Esophagus muscularis mucosa (tissue), 4 donors: ENCODE data around the gene SSC5D. TPM values are rescaled to one million over a fixed set of nuclear protein-coding genes. Genes with fewer than 3 reads are reported as not detected.

Source experiments
- DNase-seq: peaks from one replicate; pipeline ENCODE4 v3.0.0-alpha.2; 2017; ENCODE audit errors: extremely low spot score
- H3K27ac ChIP-seq, 4 donors: fragments of 200-600 bp; sonication (generic); replicated peaks in 1 of 4; 1 replicate in 3 of 4; 2 replicates in 1 of 4; pipeline ENCODE4 v1.5.1; 2016 to 2019; ENCODE audit warnings: mild to moderate bottlenecking in 1 of 4
- H3K27me3 ChIP-seq, 4 donors: fragments of 200-600 bp; sonication (generic); one replicate each; pipeline versions ENCODE4 v1.5.1 to v1.6.0; 2016 to 2019
- H3K36me3 ChIP-seq, 4 donors: fragments of 200-600 bp; sonication (generic); one replicate each; pipeline ENCODE4 v1.5.1; 2016 to 2019
- H3K4me1 ChIP-seq, 4 donors: fragments of 200-600 bp; sonication (generic); one replicate each; pipeline ENCODE4 v1.5.1; 2016 to 2019
- H3K4me3 ChIP-seq, 4 donors: fragments of 200-600 bp; sonication (generic); 1 replicate in 2 of 4; 2 replicates in 2 of 4; pipeline ENCODE4 v1.5.1; 2016 to 2019; ENCODE audit warnings: mild to moderate bottlenecking in 4 of 4, moderate library complexity in 1 of 4
- H3K9me3 ChIP-seq, 4 donors: fragments of 200-600 bp; sonication (generic); 1 replicate in 3 of 4; 2 replicates in 1 of 4; pipeline ENCODE4 v1.5.1; 2016 to 2019
- EP300 ChIP-seq: sonication (generic); formaldehyde crosslinking; IDR thresholded peaks from one replicate; pipeline ENCODE4 v1.6.1; 2017; ENCODE audit warnings: antibody characterized with exemption
- POLR2A ChIP-seq: fragments of 450-650 bp; IDR thresholded peaks from one replicate; pipeline ENCODE4 v1.6.1; 2017; ENCODE audit warnings: antibody characterized with exemption, moderate library complexity, mild to moderate bottlenecking, low read depth
- POLR2AphosphoS5 ChIP-seq, 2 donors: sonication (generic); formaldehyde crosslinking; IDR thresholded peaks; one replicate each; pipeline ENCODE4 v1.6.1; 2017; ENCODE audit warnings: antibody characterized with exemption in 2 of 2
- WGBS: methylation state at CpG from one replicate; pipeline ENCODE4 v1.1.5; 2018; 5-methylcytosine and 5-hydroxymethylcytosine counted together
- intact Hi-C: fragments of 100-400 bp; cut with DNase I; formaldehyde crosslinking; loops from one replicate; pipeline ENCODE4 v1.15.1; 2023
- total RNA-seq, 4 donors: library from RNA; depleted of rRNA; stranded (reverse); fragments of >200 nt; gene quantifications; one replicate each; pipeline versions ENCODE4 v1.1.0 to v1.2.1, GENCODE V29; 2016
- TF ChIP-seq, protein P1 (sequence below), 3 experiments: fragments of 200-600 bp in 2 of 3; fragments of 450-650 bp in 1 of 3; sonication (generic) in 2 of 3; IDR thresholded peaks; one replicate each; pipeline ENCODE4 v1.5.1; 2017 to 2019; ENCODE audit warnings: antibody characterized with exemption in 3 of 3, mild to moderate bottlenecking in 2 of 3, moderate library complexity in 1 of 3

Gene SSC5D
- total RNA-seq, 4 donors from 2014 or later = 9.5 to 41.2 (median 14.6) TPM

DNA sequence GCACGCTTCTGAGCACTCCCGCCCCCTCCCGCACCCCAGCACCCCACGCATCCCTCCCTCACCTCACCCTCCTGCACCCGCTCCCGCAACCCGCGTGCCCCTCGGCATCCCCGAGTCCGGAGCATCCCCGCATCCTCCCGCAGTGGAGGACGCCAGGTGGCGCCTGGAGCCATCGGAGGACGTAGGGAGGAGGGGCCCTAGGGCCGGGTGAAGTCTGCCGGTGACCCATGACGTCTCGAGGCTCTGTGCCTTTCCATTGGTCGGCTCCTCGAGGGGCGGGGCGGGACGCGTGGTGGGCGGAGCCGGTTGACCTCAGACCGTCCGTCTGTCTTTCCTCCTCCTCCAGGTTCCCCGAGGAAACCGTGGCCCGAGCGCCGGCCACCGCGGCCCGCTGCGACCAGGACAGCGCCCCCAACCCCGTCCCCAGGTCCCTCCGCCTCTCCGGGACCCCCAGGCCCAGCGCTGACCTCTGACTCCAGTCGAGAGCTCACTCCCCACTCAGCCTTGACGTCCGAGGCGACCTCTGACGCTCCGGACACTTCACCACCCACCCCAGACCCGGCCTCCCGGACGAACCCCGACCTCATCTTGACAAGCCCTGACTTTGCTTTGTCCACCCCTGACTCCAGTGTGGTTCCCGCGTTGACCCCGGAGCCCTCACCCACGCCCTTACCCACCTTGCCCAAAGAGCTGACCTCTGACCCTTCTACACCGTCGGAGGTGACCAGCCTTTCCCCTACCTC lies 28.8 kb downstream of the SSC5D start:
- Histone ChIP-seq H3K27me3 (no peaks in the 10 kb centered on the region), H3K36me3 (peaks cover 0 to 21% (median 11%) of the 10 kb centered on the region in 4 donors), H3K4me3 (peak overlapping the region; percentile 58 to 70 (median 60)), H3K9me3 (no peaks in the 10 kb centered on the region), H3K4me1 (peaks cover 9 to 25% (median 18%) of the 10 kb centered on the region in 4 donors), H3K27ac (peak overlapping the region; percentile 87 to 93 (median 90))
- intact Hi-C loops = loop anchor here (1.0 to 2.0 kb wide), 3 partner anchors 64 to 115 kb away; partner anchors contain the start of gene ZNF579
- DNase-seq = peak; percentile 98
- TF ChIP-seq POLR2AphosphoS5 (IDR thresholded peaks at IDR 0.05) (peak; percentile 69 to 78), POLR2A (no peak)
- TF ChIP-seq, protein P1, sequence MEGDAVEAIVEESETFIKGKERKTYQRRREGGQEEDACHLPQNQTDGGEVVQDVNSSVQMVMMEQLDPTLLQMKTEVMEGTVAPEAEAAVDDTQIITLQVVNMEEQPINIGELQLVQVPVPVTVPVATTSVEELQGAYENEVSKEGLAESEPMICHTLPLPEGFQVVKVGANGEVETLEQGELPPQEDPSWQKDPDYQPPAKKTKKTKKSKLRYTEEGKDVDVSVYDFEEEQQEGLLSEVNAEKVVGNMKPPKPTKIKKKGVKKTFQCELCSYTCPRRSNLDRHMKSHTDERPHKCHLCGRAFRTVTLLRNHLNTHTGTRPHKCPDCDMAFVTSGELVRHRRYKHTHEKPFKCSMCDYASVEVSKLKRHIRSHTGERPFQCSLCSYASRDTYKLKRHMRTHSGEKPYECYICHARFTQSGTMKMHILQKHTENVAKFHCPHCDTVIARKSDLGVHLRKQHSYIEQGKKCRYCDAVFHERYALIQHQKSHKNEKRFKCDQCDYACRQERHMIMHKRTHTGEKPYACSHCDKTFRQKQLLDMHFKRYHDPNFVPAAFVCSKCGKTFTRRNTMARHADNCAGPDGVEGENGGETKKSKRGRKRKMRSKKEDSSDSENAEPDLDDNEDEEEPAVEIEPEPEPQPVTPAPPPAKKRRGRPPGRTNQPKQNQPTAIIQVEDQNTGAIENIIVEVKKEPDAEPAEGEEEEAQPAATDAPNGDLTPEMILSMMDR (IDR thresholded peaks at IDR 0.05) = peak; percentile 77 to 94 (median 88)
- WGBS = 17% methylated on average over 31 of the region's 61 CpGs

DNA sequence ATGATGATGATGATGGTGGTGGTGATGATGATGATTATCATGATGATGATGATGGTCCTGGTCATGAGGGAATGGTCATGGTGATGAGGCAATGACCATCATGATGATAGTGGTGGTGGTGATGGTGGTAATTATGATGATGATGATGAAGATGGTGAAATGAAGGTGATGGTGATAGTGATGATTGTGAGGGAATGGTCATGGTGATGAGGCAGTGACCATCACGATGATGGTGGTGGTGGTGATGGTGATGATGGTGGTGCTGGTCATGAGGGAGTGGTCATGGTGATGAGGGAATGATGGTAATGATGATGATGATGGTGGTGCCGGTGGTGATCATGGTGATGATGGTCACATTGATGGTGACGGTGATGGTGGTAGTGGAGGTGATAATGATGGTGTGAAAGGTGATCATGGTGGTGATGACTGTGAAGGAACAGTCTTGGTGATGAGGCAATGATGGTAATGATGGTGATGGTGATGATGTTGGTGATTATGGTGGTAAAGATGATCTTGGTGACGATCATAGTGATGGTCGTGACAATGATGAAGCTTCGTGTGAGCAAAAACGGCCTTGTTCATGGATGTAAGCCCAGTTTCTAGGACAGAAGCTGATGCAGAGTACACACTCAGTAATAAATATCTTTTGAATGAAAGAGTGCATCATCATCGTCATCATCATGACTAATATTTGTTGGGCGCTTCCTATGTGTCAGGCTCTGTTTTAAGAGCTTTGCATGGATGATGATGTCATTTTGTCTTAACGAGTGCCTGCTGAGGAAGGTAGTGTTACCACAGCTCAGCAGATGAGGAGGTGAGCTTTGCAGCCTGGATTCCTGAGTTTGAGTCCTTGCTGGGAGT lies 31.4 kb downstream of the SSC5D start:
- no peak for TF ChIP-seq EP300
- TF ChIP-seq POLR2A = no peak
- DNase-seq = no peak
- intact Hi-C loops = no loop called here
- no peaks in the 10 kb centered on the region for H3K9me3 ChIP-seq
- no peak overlapping the region for H3K4me3 ChIP-seq
- 84% methylated on average over 10 of the region's 10 CpGs for WGBS
- no peak overlapping the region for H3K27ac ChIP-seq
- H3K4me1 ChIP-seq = peaks cover 9 to 25% (median 19%) of the 10 kb centered on the region in 4 donors
- H3K27me3 ChIP-seq = no peaks in the 10 kb centered on the region
- peaks cover 0 to 6% (median 3%) of the 10 kb centered on the region in 4 donors for H3K36me3 ChIP-seq

DNA sequence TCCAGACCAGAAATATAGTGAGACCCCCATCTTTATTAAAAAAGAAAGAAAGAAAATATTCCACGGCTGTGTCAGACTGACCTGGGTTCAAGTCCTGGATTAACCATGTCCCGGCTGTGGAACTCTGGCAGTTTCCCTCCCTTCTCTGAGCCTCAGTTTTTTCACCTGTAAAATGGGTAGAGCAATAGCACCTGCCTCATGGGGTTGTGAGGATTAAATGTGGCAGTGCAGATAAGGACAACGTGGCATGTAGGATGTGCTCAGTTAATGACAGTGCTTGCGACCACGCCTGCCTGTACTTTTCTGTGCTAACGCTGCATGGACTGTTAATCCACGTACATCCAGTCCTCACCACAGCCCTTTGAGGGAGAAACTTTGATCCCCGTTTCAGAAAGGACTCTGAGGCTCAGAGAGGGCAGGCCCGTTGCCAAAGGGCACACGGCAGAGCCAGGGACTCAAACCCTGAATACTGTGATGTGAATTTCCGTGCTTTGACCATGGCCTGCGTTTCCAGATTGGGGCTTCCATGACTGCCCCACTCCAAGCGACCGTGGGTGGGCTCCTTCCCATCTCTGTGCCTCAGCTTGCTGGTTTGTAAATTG lies 32.6 kb downstream of the SSC5D start:
- TF ChIP-seq POLR2AphosphoS5 (IDR thresholded peaks at IDR 0.05) (no peak), EP300 (no peak), POLR2A (no peak)
- TF ChIP-seq, protein P1 (IDR thresholded peaks at IDR 0.05) = no peak
- DNase-seq = no peak
- peaks cover 0 to 7% (median 0%) of the 10 kb centered on the region in 4 donors for H3K27me3 ChIP-seq
- no peaks in the 10 kb centered on the region for H3K36me3 ChIP-seq
- no peak overlapping the region for H3K4me3 ChIP-seq
- peaks cover 13 to 31% (median 24%) of the 10 kb centered on the region in 4 donors for H3K4me1 ChIP-seq
- WGBS = 72% methylated on average over 13 of the region's 14 CpGs
- intact Hi-C loops = no loop called here
- H3K27ac ChIP-seq = no peak overlapping the region
- H3K9me3 ChIP-seq = no peaks in the 10 kb centered on the region

DNA sequence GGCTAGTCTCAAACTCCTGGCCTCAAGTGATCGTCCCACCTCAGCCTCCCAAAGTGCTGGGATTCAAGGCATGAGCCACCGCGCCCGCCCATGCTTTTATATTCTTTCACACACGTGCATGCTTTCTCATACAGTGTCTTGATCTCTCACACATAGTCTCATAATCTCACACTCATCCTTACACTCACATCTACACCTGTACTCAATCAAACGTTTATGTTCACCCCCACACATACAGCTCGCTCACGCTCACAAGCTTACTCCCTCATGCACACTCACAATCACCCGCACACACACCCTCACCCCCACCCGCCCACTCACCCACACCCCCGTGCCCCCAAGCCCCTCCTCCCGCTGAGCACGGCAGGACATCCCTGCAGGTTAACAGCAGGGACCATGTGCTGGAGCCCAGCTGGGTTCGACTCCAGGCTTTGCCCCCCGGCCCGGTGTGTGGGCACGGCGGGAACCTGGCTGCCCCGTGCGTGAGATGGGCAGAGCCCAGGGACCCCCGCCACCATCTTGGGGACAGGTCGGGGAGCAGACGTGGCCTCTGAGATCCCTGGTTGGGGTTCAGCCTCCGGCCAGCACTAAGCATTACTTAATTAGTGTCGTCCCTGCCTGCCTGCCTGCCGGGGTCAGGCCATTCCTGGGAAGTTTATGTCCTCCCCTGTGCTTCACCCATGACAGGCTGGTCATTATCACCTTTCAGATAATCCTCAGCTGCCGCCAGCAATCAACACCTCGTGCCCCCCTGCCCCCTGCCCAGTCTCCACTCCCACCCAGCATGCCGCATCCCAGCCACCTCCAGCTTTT lies 37.3 kb downstream of the SSC5D start:
- intact Hi-C loops = no loop called here
- TF ChIP-seq POLR2AphosphoS5 (IDR thresholded peaks at IDR 0.05) (no peak), POLR2A (no peak), EP300 (no peak)
- TF ChIP-seq, protein P1 (IDR thresholded peaks at IDR 0.05) = no peak
- H3K4me1 ChIP-seq = peaks cover 12 to 30% (median 25%) of the 10 kb centered on the region in 4 donors
- WGBS = 38% methylated on average over 27 of the region's 29 CpGs
- peaks cover 0 to 27% (median 0%) of the 10 kb centered on the region in 4 donors for H3K27me3 ChIP-seq
- H3K9me3 ChIP-seq = no peaks in the 10 kb centered on the region
- no peak for DNase-seq
- no peaks in the 10 kb centered on the region for H3K36me3 ChIP-seq
- H3K4me3 ChIP-seq = no peak overlapping the region
- H3K27ac ChIP-seq = no peak overlapping the region
